ENCODE results near the gene ALKBH3.

The ALKBH3 gene

DNA sequence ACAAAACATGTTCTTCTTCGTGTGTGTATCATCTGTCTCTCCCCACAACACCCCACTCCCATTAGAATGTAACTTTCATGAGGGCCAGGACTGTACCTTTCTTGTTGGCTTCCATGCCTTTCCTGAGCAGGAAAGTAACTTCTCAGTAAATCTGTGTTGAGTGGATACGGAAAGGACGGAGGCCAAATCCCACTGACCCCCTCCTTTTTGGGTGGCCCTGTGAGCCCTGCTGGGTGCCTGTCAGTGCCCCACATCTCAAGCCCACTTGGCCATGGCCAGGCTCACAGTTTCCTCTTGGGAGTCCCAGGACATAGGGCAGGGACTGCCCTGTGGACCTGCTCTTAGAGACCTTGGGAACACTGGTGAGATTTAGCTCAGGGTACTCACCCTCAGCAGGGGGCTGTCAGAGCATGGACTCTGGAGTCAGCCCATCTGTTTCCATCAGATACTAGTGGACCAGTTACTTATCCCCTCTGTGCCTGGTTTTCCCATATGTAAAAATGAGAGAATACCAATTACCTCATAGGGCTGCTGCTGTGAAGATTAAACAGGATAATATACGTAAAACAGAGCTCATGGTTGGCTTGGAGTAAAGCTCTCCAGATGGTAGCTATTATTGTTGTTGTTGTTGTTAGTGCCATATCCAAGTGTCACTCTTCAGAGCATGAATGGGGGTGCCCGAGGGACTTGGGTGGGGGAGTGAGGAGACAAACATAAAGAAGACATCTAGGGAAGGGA lies 60.8 kb downstream of the ALKBH3 start:
- DNase-seq (ENCODE audit: low read depth), result no peak

DNA sequence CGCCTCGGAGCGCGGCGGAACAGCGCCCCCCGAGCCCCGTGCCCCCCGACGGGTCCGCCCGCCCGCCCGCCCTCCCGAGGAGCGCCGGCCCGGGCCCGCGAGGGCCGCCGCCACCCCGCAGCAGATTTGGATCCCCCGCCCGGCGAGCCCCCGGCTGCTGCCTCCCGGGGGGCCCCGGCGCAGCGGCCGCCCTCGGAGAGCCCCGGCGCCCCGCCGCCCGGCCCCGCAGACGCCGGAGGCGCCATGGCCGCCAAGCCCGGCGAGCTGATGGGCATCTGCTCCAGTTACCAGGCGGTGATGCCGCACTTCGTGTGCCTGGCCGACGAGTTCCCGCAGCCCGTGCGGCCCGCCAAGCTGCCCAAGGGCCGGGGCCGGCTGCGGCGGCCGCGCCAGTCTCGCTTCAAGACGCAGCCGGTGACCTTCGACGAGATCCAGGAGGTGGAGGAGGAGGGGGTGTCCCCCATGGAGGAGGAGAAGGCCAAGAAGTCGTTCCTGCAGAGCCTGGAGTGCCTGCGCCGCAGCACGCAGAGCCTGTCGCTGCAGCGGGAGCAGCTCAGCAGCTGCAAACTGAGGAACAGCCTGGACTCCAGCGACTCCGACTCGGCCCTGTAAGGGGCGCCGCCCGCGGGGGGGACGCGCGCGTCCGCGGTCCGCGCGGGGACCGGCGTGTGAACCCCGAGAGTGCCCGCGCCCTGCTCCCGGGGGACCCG lies 62.2 kb downstream of the ALKBH3 start:
- DNase-seq (ENCODE audit: low read depth), result peak; percentile 59

DNA sequence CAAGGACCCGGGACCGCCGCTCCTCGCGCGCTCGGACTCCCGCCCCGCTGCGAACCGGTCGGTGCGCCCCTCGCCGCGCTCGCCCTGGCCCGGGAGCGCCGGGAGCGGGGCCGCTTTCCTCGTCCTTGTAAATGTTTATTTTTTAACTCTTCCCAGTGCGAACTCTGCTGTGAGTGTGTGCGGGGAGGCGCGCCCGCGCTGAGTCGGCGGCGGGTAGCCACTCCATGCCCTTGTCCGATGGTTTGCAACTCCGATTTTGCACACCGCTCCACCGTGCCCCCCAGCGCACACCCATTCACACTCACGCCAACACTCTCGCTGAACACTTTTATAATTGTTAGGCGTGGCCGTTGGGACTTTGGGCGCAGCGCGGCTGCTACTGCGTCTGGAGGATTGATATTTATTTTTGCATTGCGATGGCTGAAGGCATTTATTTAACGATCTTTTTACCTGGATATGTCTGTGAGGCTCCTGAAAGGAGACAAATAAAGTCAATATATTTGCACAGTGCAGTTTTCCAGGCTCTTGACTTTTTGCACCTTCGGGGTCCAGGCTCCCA lies 62.8 kb downstream of the ALKBH3 start:
- DNase-seq (ENCODE audit: low read depth), result peak; percentile 40

DNA sequence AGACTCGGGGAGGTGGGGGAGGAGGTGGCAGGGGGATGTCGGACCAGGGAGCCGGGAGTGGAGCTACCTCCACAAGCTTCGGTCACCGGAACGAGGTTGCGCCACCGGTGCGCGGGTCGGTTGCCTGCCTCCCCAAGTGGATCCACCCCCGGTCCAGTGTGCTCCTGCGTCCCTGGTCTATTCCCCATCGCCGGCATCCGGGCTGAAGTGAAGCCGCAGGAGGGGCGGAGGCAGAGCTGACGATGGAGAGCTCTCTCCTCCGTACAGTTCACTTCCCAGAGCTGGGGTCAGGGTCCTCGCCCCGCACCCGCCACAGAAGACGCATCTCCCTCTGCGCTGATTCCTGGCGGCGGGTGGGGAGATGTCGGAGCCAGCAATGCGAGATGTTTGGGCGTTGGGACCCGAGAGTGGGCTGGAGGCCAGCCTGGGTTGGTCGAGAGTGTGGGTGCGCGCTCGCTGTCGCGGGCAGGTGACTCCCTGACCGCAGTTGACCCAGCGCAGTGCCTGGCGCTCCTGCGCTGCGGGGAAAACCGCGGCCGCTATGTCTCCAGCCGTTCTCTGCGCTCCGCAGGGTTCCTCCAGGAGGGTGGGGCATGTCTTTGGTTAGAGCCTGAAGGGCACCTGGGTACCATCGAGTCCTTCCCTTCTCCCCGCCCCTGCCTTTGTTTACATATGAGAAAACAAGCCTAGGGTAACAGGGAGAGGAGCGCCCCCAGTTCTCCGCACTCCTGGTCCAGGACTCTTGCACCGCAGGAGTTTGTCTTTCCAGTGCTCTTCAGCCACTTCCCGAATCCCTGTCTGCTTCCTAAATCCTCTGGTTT lies 63.5 kb downstream of the ALKBH3 start:
- peak; percentile 38 for DNase-seq (ENCODE audit: low read depth)

DNA sequence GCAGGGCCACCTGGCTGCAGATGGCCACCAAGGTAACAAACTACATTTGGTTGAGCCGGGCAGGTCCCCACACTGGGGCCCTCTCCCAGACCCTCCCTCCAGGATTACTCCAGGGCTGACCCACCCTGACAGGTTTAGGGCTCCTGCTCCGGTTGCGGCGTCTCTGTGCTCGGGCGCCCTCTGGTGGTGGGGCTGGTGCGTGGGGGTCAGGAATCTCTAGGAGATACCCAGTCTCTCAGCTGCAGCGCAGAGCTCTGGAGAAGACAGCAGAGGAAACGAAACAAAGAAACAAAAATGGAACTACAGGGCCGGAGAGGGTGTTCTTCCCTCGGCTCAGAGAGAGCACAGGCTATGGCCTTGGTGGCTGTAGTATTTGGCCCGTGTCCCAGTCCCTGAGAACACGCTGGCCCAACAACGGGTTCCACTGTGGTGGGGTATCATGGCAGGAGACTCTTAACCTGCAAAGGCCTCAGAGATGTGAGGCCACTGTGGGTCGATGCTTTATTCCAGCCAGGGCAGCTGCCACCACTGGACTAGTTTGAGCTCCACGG lies 64.2 kb downstream of the ALKBH3 start:
- DNase-seq (ENCODE audit: low read depth), result peak; percentile 40

DNA sequence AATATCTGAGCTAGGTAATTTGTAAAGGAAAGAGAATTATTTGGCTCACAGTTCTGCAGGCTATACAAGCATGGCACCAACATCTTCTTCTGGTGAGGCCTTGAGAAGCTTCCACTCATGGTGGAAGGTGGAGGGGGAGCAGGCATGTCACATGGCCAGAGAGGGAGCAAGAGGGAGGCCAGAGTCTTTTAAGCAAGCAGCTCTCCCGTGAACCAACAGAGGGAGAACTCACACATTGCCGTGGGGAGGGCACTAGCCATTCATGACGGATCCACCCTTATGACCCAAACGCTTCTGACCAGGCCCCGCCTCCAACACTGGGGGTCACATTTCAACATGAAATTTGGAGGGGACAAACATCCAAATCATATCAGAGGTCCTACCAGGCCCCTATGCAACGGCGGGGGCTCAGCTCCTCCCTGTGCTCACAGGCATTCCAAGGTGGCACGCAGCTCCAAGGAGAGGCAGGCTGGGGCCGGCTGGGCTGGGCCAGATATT lies 66.4 kb downstream of the ALKBH3 start:
- peak; percentile 55 for DNase-seq (ENCODE audit: low read depth)

DNA sequence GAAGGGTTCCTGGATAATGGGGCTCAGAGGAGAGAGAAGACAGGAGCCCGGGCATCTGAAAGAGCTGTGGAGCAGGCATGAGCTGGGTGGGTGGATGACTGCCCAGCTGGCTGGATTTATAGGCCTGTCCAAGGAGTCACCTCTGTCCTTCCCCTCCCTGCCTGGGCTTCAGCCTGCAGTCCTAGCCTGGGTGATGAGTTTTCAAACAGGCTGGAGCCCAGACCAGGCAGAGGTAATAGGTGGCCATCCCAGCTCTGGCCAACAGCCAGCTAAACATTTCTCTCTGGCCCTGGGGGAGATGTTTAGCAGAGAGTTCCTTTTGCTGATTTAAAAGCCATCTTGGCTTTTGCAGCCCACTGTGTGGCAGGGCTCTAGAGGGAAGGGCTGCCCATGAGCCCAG lies 67.2 kb downstream of the ALKBH3 start:
- DNase-seq (ENCODE audit: low read depth), result no peak

DNA sequence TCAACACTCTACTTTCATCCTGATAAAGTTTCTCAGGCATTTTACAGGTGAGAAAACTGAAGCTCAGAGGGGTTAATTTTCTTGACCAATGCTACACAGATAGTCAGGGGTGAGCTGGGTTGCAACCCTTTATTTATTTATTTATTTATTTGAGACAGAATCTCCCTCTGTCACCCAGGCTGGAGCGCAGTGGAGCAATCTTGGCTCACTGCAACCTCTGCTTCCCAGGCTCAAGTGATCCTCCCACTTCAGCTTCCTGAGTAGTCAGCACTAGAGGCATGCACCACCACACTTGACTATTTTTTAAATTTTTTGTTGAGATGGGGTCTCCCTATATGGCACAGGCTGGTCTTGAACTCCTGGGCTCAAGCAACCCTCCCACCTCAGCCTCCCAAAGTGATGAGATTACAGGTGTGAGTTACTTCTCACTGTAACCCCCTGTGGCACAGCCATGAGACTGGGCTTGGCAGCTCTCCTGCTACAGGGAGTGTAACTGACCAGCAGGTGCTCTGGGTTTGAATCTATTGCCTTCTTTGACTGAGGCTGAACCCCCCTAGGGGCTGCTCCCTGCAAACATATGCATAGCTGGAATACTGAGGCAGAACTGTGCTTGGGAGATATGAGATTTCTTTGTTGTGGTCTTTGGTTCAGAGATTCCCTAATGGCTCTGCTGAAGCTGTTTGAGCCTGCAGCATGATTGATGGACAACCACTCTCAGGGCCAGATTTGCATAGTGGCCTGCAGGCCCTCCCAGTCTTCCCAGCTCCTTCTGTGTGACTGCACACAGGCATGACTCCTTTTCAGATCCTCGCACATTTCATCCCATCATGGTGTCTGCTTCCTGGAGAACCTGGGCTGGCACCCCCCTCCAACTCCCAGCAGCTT lies 68.0 kb downstream of the ALKBH3 start:
- DNase-seq (ENCODE audit: low read depth), result no peak

DNA sequence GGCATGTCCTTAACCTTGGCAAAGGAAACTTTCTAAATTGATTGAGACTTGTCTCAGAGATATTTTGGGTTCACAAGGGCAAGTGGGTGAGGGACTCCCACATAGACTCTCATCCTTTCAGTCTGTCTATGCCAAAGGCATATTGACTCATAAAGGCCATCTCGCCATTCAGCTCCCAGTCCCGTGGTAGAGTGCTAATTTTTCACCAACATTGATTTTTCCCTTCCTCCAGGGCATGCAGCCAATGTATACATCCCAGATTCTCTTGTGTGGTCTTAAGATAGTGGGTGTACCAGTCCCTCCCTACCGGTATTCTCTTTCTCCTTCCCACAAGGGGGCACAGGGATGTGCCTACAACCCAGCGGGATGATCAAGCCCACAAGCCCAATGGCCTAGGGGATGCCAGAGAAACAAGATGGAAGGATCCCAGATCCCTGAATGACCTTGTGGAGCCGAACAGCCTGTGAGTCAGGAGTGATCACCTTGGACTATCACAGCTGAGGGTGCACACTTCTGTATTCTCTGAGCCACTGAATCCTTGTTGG lies 69.8 kb downstream of the ALKBH3 start:
- no peak for DNase-seq (ENCODE audit: low read depth)

DNA sequence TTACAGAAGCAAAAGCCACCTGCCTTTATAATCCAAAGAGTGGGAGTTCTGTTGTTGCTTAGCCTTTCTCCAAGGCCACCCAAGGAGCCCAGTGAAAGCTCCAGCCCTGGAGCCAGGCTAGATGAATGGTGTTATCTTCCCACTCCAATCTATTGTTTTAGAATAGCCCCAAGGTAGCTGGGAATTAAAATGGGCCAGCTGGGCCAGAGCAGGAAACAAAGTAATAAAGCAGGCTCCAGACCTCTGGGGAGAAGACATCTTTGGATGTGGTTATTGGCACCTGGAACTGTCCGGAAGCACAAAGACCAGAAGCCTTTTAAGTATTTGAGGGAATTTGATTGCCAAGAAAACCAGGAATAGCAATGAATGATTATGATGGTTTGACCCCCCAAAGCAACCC lies 70.6 kb downstream of the ALKBH3 start:
- DNase-seq (ENCODE audit: low read depth), result no peak

DNA sequence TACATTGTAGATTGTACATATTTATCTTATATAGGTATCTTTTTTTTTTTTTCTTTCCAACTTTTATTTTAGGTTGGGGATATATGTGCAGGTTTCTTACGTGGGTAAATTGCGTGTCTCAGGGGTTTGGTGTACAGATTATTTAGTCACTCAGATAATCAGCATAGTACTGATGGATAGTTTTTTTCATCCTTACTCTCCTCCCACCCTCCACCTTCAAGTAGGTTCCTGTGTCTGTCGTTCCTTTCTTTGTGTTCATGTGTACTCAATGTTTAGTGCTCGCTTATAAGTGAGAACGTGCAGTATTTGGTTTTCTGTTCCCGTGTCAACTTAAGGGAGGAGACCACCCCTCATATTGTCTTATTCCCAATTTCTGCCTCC lies 71.4 kb downstream of the ALKBH3 start:
- DNase-seq (ENCODE audit: low read depth), result no peak

DNA sequence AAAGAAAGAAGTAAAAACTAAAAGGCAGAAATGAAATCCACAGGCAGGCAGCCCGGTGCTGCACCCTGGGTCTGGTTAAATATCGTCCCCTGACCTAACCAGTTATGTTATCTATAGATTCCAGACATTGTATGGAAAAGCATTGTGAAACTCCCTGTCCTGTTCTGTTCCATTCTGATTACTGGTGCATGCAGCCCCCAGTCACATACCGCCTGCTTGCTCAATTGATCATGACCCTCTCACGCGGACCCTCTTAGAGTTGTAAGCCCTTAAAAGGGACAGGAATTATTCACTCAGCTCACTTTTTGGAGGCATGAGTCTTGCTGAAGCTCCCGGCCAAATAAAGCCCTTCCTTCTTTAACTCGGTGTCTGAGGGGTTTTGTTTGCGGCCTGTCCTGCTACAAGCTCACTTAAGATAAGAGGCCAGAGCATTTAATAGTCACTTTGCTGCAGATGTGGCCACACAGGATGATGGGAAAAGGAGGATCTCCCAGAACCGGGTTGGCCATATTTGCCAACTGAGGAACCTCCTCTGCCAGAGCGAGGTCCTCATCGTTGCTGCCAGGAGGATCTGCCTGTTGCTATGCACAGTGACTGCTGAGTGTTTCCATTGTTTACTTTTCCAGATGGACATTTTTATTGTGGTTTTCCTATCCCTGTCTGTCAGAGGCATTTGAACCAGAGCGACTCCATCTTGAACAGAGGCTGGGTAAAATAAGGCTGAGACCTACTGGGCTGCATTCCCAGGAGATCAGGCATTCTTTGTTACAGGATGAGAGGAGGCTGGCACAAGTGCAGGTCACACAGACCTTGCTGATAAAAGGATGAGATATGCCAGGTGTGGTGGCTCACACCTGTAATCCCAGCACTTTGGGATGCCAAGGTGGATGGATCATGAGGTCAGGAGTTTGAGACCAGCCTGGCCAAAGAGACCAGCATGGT lies 72.0 kb downstream of the ALKBH3 start:
- DNase-seq (ENCODE audit: low read depth), result no peak

DNA sequence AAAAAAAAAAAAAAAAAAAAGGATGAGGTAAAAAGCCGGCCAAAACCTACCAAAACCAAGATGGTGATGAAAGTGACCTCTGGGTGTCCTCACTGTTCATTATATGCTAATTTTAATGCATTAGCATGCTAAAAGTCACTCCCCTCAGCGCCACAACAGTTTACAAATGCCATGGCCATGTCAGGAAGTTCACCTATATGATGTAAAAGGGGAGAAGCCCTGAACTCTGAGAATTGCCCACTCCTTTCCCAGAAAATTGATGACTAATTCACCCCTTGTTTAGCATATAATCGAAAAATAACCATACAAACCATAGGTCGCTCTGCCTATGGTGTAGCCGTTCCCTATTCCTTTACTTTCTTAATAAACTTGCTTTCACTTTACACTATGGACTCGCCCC lies 72.9 kb downstream of the ALKBH3 start:
- DNase-seq (ENCODE audit: low read depth), result no peak

DNA sequence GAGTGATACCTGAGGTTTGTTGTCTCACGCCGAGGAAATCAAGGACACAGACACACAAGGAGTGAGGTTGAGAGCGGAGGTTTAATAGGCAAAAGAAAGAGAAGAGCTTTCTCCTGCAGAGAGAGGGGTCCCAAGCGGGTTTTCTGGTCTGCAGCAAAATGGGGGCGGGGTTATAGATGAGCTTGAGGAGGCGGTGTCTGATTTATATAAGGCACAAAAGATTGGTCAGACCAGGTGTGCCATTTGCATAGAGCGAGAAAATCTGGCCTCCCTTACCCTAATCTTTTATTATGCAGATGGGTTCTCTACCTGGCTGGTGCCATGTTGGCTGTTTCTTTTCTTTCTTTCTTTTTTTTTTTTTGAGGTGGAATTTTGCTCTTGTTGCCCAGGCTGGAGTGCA lies 73.6 kb downstream of the ALKBH3 start:
- DNase-seq (ENCODE audit: low read depth), result no peak

DNA sequence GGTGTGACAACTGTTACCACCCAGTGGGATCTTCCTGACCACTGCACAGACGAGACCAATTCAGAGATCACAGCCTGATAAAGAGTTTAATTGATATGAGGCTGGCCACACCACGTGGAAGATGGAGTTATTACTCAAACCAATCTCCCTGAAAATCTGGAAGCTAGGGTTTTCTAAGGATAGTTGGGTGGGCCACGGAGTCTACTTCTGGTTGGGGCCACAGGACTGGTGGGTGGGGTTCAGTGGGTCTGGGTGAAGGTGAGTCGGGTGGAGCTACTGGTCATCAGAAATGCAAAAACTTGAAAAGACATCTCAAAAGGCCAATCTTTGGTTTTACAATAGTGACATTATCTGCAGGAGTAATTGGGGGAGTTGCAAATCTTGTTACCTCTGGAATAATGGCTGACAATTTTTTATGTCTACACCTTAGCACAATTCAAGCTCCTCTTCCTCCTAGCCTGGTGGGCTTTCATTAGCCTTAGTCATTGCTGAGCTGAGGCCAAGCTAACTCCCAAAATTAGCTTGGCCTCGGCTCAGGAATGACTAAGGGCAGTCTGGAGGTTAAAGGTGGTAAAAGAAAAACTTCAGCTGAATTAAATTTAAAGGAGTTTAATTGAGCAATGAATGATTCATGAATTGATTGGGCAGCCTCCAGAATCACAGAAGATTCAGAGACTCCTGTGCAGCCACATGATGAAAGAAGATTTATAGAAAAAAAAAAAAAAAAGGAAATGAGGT lies 74.9 kb downstream of the ALKBH3 start:
- peak; percentile 15 for DNase-seq (ENCODE audit: low read depth)

DNA sequence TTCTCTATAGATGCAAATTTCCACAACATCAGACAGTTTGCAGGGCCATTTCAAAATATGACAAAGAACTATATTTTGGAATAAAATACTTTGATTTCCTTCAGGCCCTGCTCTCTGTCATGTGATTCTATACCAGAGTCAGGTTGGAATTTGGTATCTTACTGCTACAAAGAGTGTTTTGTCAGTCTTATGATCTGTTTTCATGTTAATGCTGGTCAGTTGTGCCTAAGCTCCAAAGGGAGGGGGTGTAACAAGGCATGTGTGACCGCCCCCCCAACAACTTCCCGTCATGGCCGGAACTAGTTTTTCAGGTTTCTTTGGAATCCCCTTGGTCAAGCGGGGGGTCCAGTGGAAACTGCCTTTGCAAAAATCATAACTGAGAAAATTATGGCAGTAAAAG lies 76.9 kb downstream of the ALKBH3 start:
- DNase-seq (ENCODE audit: low read depth), result no peak

DNA sequence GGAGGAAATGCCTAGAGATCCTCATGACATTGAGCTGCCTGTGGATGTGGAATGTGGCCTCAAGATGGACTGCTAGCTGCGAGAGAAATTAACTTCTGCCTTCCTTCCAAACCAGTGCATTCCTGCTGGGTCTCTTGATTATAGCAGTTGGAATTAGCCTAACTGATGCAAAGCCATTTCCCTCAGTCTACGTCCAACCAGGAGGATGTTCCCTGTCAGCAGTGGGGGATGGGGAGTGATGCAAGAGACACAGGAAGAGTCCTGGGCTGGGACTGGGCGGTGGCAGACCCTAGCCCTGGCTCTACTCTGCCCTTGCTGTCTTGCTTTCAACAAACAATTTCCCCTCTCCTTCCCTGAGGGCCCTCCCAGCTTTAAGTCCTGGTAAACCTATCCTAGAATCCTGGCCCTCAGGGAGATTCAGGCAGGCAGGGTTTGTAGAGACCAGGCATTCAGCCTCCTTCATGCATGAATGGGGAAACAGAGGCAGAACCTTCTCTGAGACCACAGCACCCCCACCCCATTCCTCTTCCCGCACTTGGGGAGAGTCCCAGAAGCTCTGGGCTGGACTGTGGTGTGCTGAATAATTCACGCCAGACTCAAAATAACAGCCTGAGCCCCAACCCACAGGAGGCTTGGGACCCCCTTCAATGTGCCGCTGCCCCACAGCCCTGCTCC lies 78.8 kb downstream of the ALKBH3 start:
- DNase-seq (ENCODE audit: low read depth), result no peak

Measured in iris pigment epithelial cell (primary cell).